Measurements from ENCODE around the gene BPIFB2. TPM values are rescaled to one million over a fixed set of nuclear protein-coding genes. Genes with fewer than 3 reads are reported as not detected.

BPIFB2 gene
- total RNA-seq, 3 donors from 2014 or later = 0.98 to 1.0 TPM; not detected in 1

DNA sequence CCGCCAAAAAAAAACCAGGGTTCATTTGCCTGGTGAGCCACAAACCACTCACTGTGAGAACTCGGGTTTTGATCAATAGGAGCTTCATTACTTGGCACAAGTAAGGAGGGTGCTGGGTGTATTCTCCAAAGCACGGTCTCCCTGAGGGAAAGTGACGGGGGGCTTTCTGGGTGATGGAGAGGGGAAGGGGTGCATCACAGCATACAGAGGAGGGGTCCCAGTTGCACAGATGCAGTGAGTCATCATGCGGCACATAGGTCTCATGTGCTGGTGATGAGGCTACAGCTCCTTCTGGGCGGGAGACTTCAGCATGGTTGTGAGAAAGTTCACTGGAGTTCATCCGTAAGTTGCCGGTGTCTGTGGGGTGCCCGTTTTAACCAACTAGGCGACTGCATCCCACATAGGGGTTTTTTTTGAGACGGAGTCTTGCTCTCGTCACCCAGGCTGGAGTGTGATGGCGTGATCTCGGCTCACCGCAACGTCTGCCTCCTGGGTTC lies 39.5 kb upstream of the BPIFB2 start:
- Histone ChIP-seq H3K4me3 (no peak overlapping the region), H3K9me3 (no peaks in the 10 kb centered on the region), H3K27me3 (no peaks in the 10 kb centered on the region), H3K4me1 (no peaks in the 10 kb centered on the region), H3K36me3 (no peaks in the 10 kb centered on the region), H3K27ac (no peak overlapping the region)
- DNase-seq (ENCODE audit: low spot score in 2 of 2) = peak in 1 of 2 donors; percentile 5
- TF ChIP-seq, protein P1, sequence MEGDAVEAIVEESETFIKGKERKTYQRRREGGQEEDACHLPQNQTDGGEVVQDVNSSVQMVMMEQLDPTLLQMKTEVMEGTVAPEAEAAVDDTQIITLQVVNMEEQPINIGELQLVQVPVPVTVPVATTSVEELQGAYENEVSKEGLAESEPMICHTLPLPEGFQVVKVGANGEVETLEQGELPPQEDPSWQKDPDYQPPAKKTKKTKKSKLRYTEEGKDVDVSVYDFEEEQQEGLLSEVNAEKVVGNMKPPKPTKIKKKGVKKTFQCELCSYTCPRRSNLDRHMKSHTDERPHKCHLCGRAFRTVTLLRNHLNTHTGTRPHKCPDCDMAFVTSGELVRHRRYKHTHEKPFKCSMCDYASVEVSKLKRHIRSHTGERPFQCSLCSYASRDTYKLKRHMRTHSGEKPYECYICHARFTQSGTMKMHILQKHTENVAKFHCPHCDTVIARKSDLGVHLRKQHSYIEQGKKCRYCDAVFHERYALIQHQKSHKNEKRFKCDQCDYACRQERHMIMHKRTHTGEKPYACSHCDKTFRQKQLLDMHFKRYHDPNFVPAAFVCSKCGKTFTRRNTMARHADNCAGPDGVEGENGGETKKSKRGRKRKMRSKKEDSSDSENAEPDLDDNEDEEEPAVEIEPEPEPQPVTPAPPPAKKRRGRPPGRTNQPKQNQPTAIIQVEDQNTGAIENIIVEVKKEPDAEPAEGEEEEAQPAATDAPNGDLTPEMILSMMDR (IDR thresholded peaks at IDR 0.05) = no peak
- no peak for TF ChIP-seq POLR2AphosphoS5 (IDR thresholded peaks at IDR 0.05)
- TF ChIP-seq POLR2A (IDR thresholded peaks at IDR 0.05) = no peak
- intact Hi-C loops (cut with DNase I; ENCODE audit: low total_unique reads) = no loop called here

DNA sequence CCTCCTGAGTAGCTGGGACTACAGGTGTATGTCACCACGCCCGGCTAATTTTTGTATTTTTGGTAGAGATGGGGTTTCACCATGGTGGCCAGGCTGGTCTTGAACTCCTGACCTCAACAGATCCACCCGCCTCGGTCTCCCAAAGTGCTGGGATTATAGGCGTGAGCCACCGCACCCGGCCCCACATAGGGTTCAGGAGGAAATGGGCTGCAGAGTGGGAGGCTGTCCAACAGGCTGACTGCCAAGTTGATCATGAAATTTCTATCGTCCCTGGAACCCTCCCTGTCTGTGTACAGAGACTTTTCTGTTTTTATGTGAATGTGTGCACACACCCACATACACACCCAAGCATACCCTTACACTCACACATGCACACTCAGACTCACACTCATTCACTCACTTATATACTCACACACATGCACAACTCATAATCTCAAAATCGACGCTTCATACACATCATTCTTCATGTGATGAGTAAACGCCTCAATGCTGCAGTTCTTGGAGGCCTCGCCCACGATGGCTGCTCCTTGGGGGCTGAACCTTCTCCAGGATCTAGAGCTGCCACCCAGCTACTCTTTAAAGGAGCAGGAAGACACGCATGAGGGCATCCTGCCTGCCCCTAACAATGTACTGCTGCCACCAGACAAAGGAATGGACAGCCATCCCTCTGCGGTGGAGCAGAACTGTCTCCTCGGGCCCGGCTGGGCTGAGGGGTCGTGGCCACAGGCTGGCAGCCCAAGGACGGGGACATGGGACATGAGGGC lies 38.8 kb upstream of the BPIFB2 start:
- Histone ChIP-seq H3K27ac (no peak overlapping the region), H3K4me3 (no peak overlapping the region), H3K4me1 (no peaks in the 10 kb centered on the region), H3K27me3 (no peaks in the 10 kb centered on the region), H3K9me3 (no peaks in the 10 kb centered on the region), H3K36me3 (no peaks in the 10 kb centered on the region)
- peak in 1 of 2 donors; percentile 16 for DNase-seq (ENCODE audit: low spot score in 2 of 2)
- intact Hi-C loops (cut with DNase I; ENCODE audit: low total_unique reads) = no loop called here
- TF ChIP-seq POLR2A (IDR thresholded peaks at IDR 0.05) = no peak

DNA sequence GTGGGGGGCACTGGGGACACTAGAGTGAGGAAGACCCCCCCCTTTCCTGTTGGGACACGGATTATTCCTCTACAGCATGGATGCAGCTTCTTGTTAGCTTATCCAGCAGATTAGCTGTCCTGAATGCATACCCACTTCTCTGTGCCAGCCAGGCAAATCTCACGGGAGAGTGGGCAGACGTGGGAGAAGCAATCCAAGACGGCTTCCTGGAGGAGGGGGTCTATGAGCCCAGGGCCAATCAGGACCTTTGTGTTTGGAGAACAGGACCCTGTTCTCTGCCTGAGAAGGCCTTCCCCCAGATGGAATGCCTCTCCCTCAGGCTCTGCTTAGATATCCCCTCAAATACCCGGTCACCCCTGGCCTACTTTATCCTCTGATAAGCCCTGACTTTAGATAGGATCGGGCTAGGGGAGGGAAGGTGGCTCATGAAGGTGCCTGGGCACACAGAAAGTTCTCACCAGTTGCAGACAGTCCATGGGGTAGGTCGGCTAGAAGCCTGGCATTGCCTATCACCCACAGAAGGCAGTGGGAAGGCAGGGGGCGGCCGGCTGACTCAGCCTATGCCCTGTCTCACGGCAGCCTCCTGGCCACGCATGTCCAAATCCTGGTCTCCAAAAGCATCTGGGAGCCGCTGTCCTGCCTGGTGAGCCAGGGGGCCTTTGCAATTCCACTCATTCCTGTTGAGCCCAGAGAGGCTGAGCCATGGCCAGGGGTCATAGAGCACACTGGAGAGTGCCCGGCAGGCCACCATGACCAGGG lies 38.0 kb upstream of the BPIFB2 start:
- TF ChIP-seq, protein P1 (IDR thresholded peaks at IDR 0.05) = no peak
- TF ChIP-seq POLR2A (IDR thresholded peaks at IDR 0.05) = no peak
- no peak for TF ChIP-seq POLR2AphosphoS5 (IDR thresholded peaks at IDR 0.05)
- Histone ChIP-seq H3K4me3 (no peak overlapping the region), H3K36me3 (no peaks in the 10 kb centered on the region), H3K27me3 (no peaks in the 10 kb centered on the region), H3K4me1 (no peaks in the 10 kb centered on the region), H3K27ac (no peak overlapping the region), H3K9me3 (no peaks in the 10 kb centered on the region)
- intact Hi-C loops (cut with DNase I; ENCODE audit: low total_unique reads) = no loop called here
- peak in 1 of 2 donors; percentile 2 for DNase-seq (ENCODE audit: low spot score in 2 of 2)

DNA sequence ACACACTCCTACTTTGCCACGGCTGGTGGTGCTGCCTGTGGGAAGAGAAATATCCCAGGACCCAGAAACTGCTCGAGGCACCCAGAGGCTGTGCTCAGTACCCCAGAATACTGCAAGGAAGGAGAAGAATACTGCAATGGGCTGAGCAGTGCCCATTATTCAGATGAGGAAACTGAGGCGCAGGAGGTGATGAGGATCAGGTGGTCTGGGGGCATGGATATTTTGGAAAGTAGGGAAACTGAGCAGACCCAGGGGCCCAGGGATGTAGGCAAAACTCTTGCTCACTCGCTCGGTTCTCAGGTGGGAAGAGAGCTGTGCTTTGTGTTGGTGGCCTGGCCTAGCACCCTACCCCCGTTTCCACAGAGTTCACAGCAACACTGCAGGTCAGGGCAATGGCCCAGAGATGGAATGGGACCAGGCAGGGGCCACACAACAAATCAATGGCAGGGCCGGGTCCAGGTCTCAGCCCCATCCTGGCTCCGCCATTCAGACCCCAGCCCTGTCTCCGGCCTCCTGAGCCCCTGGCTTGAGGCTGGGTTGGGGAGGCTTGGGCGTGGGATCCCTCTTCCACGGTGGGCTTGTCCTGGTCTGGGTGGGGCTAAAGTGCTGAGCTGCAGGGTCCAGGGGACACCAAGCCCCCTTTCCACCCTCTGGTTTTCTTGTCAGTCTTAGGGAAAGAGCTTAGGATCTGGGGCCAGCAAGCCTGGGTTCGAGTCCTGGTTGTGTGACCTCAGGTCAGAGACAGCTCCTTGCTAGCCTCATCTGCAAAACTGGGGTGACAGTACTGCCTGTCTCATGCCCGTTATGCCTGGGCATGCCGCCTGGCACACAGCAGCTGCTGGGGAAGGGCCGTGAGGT lies 37.2 kb upstream of the BPIFB2 start:
- DNase-seq (ENCODE audit: low spot score in 2 of 2) = peak in 1 of 2 donors; percentile 4
- no peak for TF ChIP-seq POLR2A (IDR thresholded peaks at IDR 0.05)
- Histone ChIP-seq H3K27me3 (no peaks in the 10 kb centered on the region), H3K27ac (no peak overlapping the region), H3K4me1 (no peaks in the 10 kb centered on the region), H3K4me3 (no peak overlapping the region), H3K36me3 (no peaks in the 10 kb centered on the region), H3K9me3 (no peaks in the 10 kb centered on the region)
- intact Hi-C loops (cut with DNase I; ENCODE audit: low total_unique reads) = no loop called here

DNA sequence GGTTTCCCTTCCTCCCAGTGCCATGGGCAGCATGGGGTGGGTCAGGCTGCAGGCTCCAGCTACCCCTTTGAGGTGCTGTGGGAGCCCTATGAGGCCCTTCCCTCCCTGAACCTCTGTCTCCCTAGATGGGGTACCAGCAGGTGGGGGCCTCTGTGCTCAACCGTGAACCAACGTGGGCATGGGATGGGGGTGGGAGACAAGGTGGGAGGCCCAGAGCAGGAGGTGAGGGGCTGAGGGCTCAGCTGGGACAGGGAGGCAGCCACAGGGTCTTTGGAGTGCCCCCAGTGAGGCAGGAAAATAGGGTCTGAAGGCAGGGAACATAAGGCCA lies 36.6 kb upstream of the BPIFB2 start:
- TF ChIP-seq POLR2A (IDR thresholded peaks at IDR 0.05) = no peak
- no peak for TF ChIP-seq POLR2AphosphoS5 (IDR thresholded peaks at IDR 0.05)
- TF ChIP-seq, protein P1 (IDR thresholded peaks at IDR 0.05) = no peak
- no peak overlapping the region for H3K27ac ChIP-seq
- no peaks in the 10 kb centered on the region for H3K27me3 ChIP-seq
- no peaks in the 10 kb centered on the region for H3K36me3 ChIP-seq
- H3K4me3 ChIP-seq = no peak overlapping the region
- intact Hi-C loops (cut with DNase I; ENCODE audit: low total_unique reads) = no loop called here
- DNase-seq (ENCODE audit: low spot score in 2 of 2) = peak in 1 of 2 donors; percentile 11
- no peaks in the 10 kb centered on the region for H3K9me3 ChIP-seq
- no peaks in the 10 kb centered on the region for H3K4me1 ChIP-seq
